ENCODE results near the gene ADAMTSL2.

The ADAMTSL2 gene

GRCh38 chr9:133606708-133607025 is 72.2 kb downstream of the ADAMTSL2 start:
- no peak for DNase-seq (ENCODE audit: low spot score)

GRCh38 chr9:133607381-133607780 is 72.9 kb downstream of the ADAMTSL2 start:
- DNase-seq (ENCODE audit: low spot score): no peak

GRCh38 chr9:133607976-133608375 is 73.5 kb downstream of the ADAMTSL2 start:
- no peak for DNase-seq (ENCODE audit: low spot score)

GRCh38 chr9:133608382-133608781 is 73.9 kb downstream of the ADAMTSL2 start:
- no peak for DNase-seq (ENCODE audit: low spot score)

- no peak for DNase-seq (ENCODE audit: low spot score)
These were observed 74.4 kb downstream of the ADAMTSL2 start for GRCh38 chr9:133608889-133609288.

GRCh38 chr9:133609311-133610098 is 75.0 kb downstream of the ADAMTSL2 start, which contains the start of gene FAM163B:
FAM163B (minus strand) TSS chr9:133609389; CDS start chr9:133580223, 29,166 bp downstream.
- DNase-seq (ENCODE audit: low spot score): peak; percentile 98

GRCh38 chr9:133610845-133611244 is 76.3 kb downstream of the ADAMTSL2 start:
- no peak for DNase-seq (ENCODE audit: low spot score)

- DNase-seq (ENCODE audit: low spot score): no peak
These were observed 77.5 kb downstream of the ADAMTSL2 start for GRCh38 chr9:133612051-133612450.

GRCh38 chr9:133612816-133613215 is 78.3 kb downstream of the ADAMTSL2 start:
- no peak for DNase-seq (ENCODE audit: low spot score)

GRCh38 chr9:133613432-133613831 is 78.9 kb downstream of the ADAMTSL2 start:
- DNase-seq (ENCODE audit: low spot score): no peak

GRCh38 chr9:133614056-133614455 is 79.6 kb downstream of the ADAMTSL2 start:
- DNase-seq (ENCODE audit: low spot score): no peak

GRCh38 chr9:133614678-133615077 is 80.2 kb downstream of the ADAMTSL2 start:
- no peak for DNase-seq (ENCODE audit: low spot score)

- DNase-seq (ENCODE audit: low spot score): no peak
These were observed 80.7 kb downstream of the ADAMTSL2 start for GRCh38 chr9:133615186-133615585.

GRCh38 chr9:133615606-133616188 is 81.2 kb downstream of the ADAMTSL2 start:
- no peak for DNase-seq (ENCODE audit: low spot score)

- DNase-seq (ENCODE audit: low spot score): no peak
These were observed 82.3 kb downstream of the ADAMTSL2 start for GRCh38 chr9:133616643-133617405.

- DNase-seq (ENCODE audit: low spot score): no peak
These were observed 84.2 kb downstream of the ADAMTSL2 start for GRCh38 chr9:133618726-133619125.

- no peak for DNase-seq (ENCODE audit: low spot score)
These were observed 85.3 kb downstream of the ADAMTSL2 start for GRCh38 chr9:133619791-133620190.

- no peak for DNase-seq (ENCODE audit: low spot score)
These were observed 87.3 kb downstream of the ADAMTSL2 start for GRCh38 chr9:133621725-133622267.

- no peak for DNase-seq (ENCODE audit: low spot score)
These were observed 88.1 kb downstream of the ADAMTSL2 start for GRCh38 chr9:133622555-133622954.
